GM12873 (cell line): ENCODE results near the gene ATP2A1.

ENCODE experiments used
- TF ChIP-seq, protein P1 (sequence below): IDR thresholded peaks from 2 replicates; pipeline ENCODE4 v1.5.1; 2012; ENCODE audit warnings: low read depth, mild to moderate bottlenecking, moderate library complexity, low read length, control low read depth; ENCODE audit not compliant: insufficient read depth; ENCODE audit errors: missing control alignments

ATP2A1 gene

DNA sequence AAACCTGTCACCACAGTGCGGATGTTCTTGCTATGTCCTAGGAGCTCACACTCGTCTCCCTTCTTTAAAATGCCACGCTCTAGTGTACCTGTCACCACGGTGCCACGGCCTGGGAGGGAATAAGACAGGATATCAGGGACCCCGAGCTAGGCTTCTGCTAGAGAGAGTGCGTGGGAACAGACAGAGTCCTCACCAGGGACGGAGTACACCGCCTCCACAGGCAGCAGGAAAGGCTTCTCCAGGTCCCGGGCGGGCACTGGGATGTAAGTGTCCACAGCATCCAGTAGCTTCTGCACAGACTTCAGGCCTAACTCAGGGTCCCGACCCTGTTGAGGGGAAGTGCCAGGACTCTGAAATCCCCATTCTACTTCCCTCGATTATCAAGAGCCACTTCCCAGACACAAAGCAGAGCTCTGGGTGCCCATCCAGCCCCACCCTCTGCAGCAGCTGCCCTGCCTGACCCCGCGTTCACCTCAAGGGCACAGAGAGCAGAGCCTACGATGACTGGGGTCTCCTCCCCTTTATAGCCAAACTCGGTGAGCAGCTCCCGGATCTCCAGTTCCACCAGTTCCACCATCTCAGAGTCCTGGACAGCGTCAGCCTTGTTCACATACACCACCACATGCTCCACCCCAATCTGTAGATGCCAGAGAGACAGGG lies 33.9 kb upstream of the ATP2A1 start:
- TF ChIP-seq, protein P1, sequence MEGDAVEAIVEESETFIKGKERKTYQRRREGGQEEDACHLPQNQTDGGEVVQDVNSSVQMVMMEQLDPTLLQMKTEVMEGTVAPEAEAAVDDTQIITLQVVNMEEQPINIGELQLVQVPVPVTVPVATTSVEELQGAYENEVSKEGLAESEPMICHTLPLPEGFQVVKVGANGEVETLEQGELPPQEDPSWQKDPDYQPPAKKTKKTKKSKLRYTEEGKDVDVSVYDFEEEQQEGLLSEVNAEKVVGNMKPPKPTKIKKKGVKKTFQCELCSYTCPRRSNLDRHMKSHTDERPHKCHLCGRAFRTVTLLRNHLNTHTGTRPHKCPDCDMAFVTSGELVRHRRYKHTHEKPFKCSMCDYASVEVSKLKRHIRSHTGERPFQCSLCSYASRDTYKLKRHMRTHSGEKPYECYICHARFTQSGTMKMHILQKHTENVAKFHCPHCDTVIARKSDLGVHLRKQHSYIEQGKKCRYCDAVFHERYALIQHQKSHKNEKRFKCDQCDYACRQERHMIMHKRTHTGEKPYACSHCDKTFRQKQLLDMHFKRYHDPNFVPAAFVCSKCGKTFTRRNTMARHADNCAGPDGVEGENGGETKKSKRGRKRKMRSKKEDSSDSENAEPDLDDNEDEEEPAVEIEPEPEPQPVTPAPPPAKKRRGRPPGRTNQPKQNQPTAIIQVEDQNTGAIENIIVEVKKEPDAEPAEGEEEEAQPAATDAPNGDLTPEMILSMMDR: no peak

DNA sequence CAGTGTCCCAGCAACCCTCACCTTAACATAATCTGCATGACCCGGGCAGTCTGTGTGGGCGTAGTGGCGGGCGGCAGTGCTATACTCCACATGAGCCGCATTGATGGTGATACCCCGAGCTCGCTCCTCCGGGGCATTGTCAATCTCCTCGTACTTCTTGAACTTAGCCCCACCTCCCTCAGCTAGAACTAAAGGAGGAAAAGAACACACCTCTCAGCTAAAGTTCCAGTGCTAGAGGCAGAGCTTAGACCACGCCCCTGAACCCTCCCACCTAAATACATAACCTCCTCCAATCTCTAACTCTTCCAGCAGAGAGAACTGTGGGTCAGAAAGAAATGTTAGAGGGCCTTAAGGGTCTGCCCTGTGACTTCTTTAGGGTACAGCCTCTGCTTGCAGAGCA lies 33.0 kb upstream of the ATP2A1 start:
- TF ChIP-seq, protein P1: no peak

- TF ChIP-seq, protein P1: no peak
These were observed 32.6 kb upstream of the ATP2A1 start for GRCh38 chr16:28845761-28846079.

GRCh38 chr16:28846080-28846932 lies 32.0 kb upstream of the ATP2A1 start, which contains the start of gene TUFM:
Gene TUFM, minus strand, starts transcription at chr16:28846348. Its CDS starts 79 bp downstream, at chr16:28846269.
- TF ChIP-seq, protein P1: peak; percentile 75

DNA sequence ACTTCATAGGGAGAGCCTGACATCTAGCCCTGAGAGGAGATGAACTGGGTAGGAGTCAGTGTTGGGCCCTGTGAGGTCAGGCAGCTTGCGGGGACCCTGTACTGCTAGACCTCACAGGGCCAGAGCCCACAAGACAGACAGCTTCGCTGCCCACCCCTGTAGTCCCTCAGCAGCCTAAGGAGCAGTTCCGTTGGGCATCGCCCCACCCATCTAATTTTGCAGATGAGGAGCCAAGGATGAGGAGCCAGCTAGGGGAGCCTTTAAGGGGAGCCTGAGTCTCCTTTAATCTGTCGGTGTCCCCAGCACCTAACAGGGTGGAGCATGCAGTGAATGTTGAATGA lies 31.4 kb upstream of the ATP2A1 start:
- TF ChIP-seq, protein P1: no peak

GRCh38 chr16:28858421-28858820 lies 19.9 kb upstream of the ATP2A1 start:
- TF ChIP-seq, protein P1: no peak

DNA sequence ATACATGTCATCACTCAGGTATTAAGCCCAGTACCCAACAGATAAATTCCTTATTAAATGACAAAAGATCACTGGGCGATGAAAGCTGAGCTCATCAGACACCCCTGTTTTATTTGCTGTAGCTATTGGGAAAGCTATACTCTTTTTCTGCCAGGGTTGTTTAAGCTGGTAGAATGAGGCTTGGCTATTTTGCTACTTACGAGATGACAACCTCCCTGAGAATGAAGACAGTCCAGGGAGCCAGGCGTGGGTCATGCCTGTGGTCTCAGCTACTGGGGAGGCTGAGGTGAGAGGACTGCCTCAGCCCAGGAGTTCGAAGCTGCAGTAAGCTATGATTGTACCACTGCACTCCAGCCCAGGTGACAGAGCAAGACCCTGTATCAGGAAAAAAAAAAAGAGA lies 19.0 kb upstream of the ATP2A1 start:
- TF ChIP-seq, protein P1: no peak
